Calu3 (cell line): Measurements from ENCODE around the gene ZACN. TPM values are rescaled to one million over a fixed set of nuclear protein-coding genes. Genes with fewer than 3 reads are reported as not detected.
A peak's percentile ranks its signal among the peaks of the same experiment; 100 is the strongest.

Experiments used
- BruUV-seq: library from RNA; stranded (reverse); fragments of 400-500 nt; replicated peaks from 2 replicates; lab custom pipeline; 2021; lab: Mats Ljungman, UMichigan
- CTCF ChIA-PET: fragments of 300-600 bp; sonication (Branson Sonifier 250); formaldehyde crosslinking; loops from one replicate; lab custom pipeline; 2022; ENCODE audit warnings: antibody characterized with exemption; lab: Charles Lee
- DNase-seq: peaks from one replicate; pipeline ENCODE4 v3.0.0; 2022
- H3K27ac Mint-ChIP-seq: one replicate; pipeline ENCODE4 v1.8.0; 2022; ENCODE audit warnings: mixed read lengths; ENCODE audit not compliant: unreplicated experiment
- H3K27me3 Mint-ChIP-seq: one replicate; pipeline ENCODE4 v1.8.0; 2022; ENCODE audit warnings: mixed read lengths; ENCODE audit not compliant: unreplicated experiment
- H3K36me3 Mint-ChIP-seq: one replicate; pipeline ENCODE4 v1.8.0; 2022; ENCODE audit warnings: mild to moderate bottlenecking, moderate library complexity, mixed read lengths; ENCODE audit not compliant: insufficient read depth, unreplicated experiment
- H3K4me1 Mint-ChIP-seq: one replicate; pipeline ENCODE4 v1.8.0; 2022; ENCODE audit warnings: mild to moderate bottlenecking, low read depth, mixed read lengths; ENCODE audit not compliant: unreplicated experiment
- H3K4me3 Mint-ChIP-seq: one replicate; pipeline ENCODE4 v1.8.0; 2022; ENCODE audit warnings: mild to moderate bottlenecking, low read depth, moderate library complexity, mixed read lengths; ENCODE audit not compliant: unreplicated experiment
- H3K9me3 Mint-ChIP-seq: one replicate; pipeline ENCODE4 v1.8.0; 2022; ENCODE audit warnings: low read depth, mixed read lengths; ENCODE audit not compliant: unreplicated experiment
- intact Hi-C: fragments of 100-400 bp; cut with micrococcal nuclease; formaldehyde crosslinking; loops from one replicate; pipeline ENCODE4 v1.10.0; 2022; ENCODE audit not compliant: unreplicated experiment
- total RNA-seq: library from RNA; stranded (reverse); gene quantifications from 2 replicates; pipeline ENCODE4 v1.2.3, GENCODE V29; 2022
- TF ChIP-seq, protein P1 (sequence below): fragments of 200-600 bp; IDR thresholded peaks from one replicate; pipeline ENCODE4 v1.8.0; 2022; ENCODE audit warnings: antibody characterized with exemption; ENCODE audit not compliant: unreplicated experiment

The ZACN gene
- total RNA-seq, 1 experiment from 2014 or later, result 0.17 TPM

DNA sequence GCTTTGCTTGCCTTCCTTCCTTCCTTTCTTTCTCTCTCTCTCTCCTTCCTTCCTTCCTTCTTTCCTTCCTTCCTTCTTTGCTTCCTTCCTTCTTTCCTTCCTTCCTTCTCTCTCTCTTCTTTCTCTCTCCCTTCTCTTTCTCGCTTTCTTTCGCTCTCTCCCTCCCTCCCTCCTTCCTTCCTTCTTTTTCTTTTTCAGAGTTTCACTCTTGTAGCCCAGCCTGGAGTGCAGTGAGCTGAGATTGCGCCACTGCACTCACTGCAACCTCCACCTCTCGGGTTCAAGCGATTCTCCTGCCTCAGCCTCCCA, 44.2 kb downstream of the ZACN start:
- Mint-ChIP-seq H3K9me3 (no peaks in the 10 kb centered on the region), H3K4me3 (no peak overlapping the region), H3K36me3 (no peaks in the 10 kb centered on the region), H3K4me1 (no peaks in the 10 kb centered on the region), H3K27ac (no peak overlapping the region), H3K27me3 (no peaks in the 10 kb centered on the region)
- no TSS peak for BruUV-seq
- no peak for DNase-seq
- TF ChIP-seq, protein P1, sequence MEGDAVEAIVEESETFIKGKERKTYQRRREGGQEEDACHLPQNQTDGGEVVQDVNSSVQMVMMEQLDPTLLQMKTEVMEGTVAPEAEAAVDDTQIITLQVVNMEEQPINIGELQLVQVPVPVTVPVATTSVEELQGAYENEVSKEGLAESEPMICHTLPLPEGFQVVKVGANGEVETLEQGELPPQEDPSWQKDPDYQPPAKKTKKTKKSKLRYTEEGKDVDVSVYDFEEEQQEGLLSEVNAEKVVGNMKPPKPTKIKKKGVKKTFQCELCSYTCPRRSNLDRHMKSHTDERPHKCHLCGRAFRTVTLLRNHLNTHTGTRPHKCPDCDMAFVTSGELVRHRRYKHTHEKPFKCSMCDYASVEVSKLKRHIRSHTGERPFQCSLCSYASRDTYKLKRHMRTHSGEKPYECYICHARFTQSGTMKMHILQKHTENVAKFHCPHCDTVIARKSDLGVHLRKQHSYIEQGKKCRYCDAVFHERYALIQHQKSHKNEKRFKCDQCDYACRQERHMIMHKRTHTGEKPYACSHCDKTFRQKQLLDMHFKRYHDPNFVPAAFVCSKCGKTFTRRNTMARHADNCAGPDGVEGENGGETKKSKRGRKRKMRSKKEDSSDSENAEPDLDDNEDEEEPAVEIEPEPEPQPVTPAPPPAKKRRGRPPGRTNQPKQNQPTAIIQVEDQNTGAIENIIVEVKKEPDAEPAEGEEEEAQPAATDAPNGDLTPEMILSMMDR, result no peak
- CTCF ChIA-PET, result interaction anchor here (0.6 to 5.6 kb wide), 4 partner anchors 49 to 157 kb away, joined by 3 to 36 read pairs (median 6); no protein-coding TSS in a partner anchor
- intact Hi-C loops, result loop anchor here (2.0 kb wide), 1 partner anchor 156 kb away; no protein-coding TSS in a partner anchor

DNA sequence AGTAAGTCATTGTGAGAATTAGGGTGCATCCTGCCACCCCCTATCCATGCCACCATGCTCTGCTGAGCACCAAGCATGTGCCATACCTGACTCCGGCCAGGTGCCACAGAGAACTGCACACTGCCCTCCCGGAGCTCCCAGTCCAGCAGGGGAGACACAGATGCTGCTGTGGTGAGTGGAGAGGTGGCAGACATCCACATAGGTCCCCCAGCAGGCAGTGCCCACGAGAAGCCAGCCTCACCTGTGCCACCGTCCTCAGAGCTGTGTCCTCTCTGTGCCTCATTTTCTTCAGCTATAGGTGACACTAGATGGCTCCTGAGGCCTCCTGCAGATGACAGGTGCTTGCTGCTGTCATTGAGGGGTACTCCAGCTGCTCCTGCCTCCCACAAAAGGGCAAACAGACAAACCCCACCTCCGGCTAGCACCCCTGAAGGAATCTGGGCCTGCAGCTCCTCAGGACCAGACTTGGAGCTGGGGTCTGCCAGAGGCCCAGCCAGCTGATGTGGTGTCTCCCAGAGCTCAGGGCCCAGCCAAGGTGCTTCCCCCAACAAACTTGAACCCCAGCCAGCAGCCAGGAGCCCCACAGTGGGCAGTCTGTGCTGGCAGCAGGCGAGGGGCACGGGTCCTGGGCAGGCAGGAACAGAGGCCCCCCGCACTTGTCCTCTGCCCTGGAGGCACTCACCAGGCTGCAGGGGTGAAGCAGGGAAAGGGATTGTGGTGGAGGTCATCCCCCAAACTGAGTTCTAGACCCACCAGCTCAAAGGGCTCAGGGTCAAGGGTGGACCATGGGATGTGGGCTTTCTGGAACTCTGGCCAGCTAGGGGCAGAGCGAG, 45.0 kb downstream of the ZACN start:
- TF ChIP-seq, protein P1, result no peak
- Mint-ChIP-seq H3K27ac (no peak overlapping the region), H3K9me3 (no peaks in the 10 kb centered on the region), H3K4me1 (no peaks in the 10 kb centered on the region), H3K4me3 (no peak overlapping the region), H3K27me3 (no peaks in the 10 kb centered on the region), H3K36me3 (no peaks in the 10 kb centered on the region)
- CTCF ChIA-PET, result interaction anchor here (0.5 to 5.6 kb wide), 6 partner anchors 54 to 185 kb away, joined by 3 to 36 read pairs (median 6); no protein-coding TSS in a partner anchor
- no TSS peak for BruUV-seq
- DNase-seq, result no peak
- intact Hi-C loops, result loop anchor here (2.0 kb wide), 1 partner anchor 155 kb away; no protein-coding TSS in a partner anchor

DNA sequence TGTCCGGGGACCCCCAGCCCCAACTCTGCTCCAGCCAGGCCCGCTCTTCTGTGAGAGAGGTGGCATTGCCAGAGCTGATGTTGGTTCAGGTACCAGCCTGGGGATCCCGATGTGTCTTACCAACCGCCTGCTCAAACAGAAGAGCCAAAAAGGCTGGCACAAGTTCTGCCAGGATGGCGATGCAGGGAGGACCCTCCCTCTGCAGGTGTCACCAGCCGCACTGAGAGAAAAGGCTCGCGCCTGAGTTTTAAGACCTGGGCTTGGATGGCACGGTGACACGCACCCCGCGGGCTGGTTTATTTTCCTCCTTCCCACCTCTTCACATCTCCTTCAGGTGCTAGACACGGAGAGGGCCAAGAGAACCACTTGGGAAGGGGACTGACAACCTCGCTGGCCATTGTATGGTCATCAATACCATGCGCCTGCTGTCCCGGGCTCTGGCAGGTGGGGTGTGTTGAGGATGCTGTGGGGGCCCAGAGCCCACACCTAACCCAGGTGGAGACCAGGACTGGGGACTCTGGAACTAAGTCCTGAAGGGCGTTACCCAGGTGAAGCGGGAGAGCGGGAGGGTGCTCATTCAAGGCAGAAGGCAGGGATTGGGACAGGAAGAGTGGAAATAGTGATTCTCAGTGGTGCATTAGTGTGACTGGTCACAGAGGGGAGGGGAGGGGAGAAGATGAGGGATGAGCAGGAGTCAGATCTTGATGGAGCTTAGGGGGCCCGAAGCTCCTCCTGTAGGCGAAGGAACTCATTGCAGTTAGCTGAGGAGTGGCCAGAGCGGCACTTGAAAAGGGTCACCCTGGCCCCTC, 45.8 kb downstream of the ZACN start:
- Mint-ChIP-seq H3K36me3 (no peaks in the 10 kb centered on the region), H3K4me3 (no peak overlapping the region), H3K27ac (no peak overlapping the region), H3K27me3 (no peaks in the 10 kb centered on the region), H3K9me3 (no peaks in the 10 kb centered on the region), H3K4me1 (no peaks in the 10 kb centered on the region)
- CTCF ChIA-PET, result interaction anchor here (0.8 to 5.6 kb wide), 3 partner anchors 12 to 155 kb away, joined by 3 to 36 read pairs (median 6); no protein-coding TSS in a partner anchor
- TF ChIP-seq, protein P1, result peak; percentile 20
- intact Hi-C loops, result no loop called here
- no peak for DNase-seq
- BruUV-seq, result no TSS peak

DNA sequence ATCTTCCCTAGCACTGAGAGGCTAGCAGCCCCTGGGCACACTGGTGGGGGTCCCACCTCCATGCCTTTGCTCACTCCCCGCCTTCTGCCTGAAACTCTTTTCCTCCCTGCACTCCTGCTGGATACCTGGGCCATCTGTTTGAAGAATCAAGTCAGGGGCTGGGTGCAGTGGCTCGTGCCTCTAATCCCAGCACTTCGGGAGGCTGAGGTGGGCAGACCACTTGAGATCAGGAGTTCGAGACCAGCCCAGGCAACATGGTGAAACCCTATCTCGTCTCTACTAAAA, 46.4 kb downstream of the ZACN start:
- Mint-ChIP-seq H3K36me3 (no peaks in the 10 kb centered on the region), H3K27me3 (no peaks in the 10 kb centered on the region), H3K27ac (no peak overlapping the region), H3K4me1 (no peaks in the 10 kb centered on the region), H3K4me3 (no peak overlapping the region), H3K9me3 (no peaks in the 10 kb centered on the region)
- intact Hi-C loops, result no loop called here
- CTCF ChIA-PET, result interaction anchor here (0.8 to 5.6 kb wide), 2 partner anchors 13 to 155 kb away, joined by 3 to 36 read pairs; no protein-coding TSS in a partner anchor
- no peak for DNase-seq
- no TSS peak for BruUV-seq
- TF ChIP-seq, protein P1, result no peak
